Measurements from ENCODE around the gene CTNND1.

CTNND1 gene

DNA sequence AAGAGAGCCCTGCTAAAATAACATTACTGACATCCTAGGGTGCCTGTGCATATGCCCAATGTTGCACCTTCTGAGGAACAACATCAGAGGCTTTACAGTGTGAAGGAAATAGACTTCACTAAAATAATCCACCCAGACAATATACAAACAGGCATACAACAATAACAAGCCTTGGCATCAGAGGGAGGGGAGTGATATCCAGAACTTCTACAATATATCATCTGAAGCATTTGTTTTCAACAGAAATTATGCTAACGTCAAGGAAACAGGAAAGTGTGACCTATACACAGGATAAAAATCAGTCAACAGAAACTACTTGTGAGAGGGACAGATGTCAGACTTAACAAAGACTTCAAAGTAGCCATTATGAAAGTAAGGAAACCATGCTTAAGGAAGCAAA is 81.3 kb downstream of the CTNND1 start:
- no peak overlapping the region for H3K27ac Mint-ChIP-seq
- H3K4me3 Mint-ChIP-seq = no peak overlapping the region
- no peaks in the 10 kb centered on the region for H3K4me1 Mint-ChIP-seq (ENCODE audit: low read depth)
- peaks cover 3% of the 10 kb centered on the region for H3K9me3 Mint-ChIP-seq
- H3K27me3 Mint-ChIP-seq = no peaks in the 10 kb centered on the region
- H3K36me3 Mint-ChIP-seq (ENCODE audit: low read depth) = no peaks in the 10 kb centered on the region

DNA sequence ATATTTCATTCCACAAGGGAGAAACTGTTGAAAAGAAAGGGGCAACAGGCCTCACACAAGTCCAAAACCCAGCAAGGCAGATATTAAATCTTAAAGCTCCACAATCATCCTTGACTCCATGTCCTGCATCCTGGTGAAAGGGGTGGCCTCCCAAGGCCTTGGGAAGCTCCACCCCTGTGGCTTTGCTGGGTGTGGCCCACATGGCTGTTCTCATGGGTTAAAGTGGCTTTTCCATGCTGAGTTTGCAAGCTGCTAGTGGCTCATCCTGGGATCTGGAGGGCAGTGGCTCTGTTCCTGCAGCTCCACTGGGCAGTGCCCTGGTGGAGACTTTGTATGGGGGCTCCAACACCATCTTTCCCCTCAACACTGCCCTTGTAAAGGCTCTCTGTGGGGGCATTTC is 106.4 kb downstream of the CTNND1 start:
- Mint-ChIP-seq H3K4me1 (ENCODE audit: low read depth) (no peaks in the 10 kb centered on the region), H3K27me3 (peaks cover 4% of the 10 kb centered on the region), H3K27ac (no peak overlapping the region), H3K9me3 (no peaks in the 10 kb centered on the region), H3K36me3 (ENCODE audit: low read depth) (no peaks in the 10 kb centered on the region), H3K4me3 (no peak overlapping the region)

DNA sequence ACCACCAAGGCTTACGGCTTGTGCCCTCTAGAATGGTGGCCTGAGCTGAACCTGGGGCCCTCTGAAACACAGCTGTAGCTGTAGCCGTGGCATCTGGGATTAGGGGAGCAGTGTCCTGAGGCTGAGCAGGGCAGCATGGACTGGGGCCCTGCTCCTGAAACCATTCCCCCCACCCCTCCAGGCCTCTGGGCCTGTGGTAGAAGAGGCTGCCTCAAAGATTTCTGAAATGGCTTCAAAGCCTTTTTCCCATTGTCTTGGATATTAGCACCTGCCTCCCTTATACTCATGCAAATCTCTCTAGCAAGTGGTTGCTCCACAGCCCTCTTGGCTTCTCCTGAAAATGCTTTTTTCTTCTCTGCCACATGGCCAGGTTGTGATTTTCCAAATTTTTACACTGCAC is 106.9 kb downstream of the CTNND1 start:
- H3K9me3 Mint-ChIP-seq = no peaks in the 10 kb centered on the region
- H3K4me1 Mint-ChIP-seq (ENCODE audit: low read depth) = peaks cover 1% of the 10 kb centered on the region
- no peak overlapping the region for H3K4me3 Mint-ChIP-seq
- no peaks in the 10 kb centered on the region for H3K36me3 Mint-ChIP-seq (ENCODE audit: low read depth)
- H3K27ac Mint-ChIP-seq = no peak overlapping the region
- peaks cover 4% of the 10 kb centered on the region for H3K27me3 Mint-ChIP-seq
